Pons (tissue), 1 donor: ENCODE measurements around the gene PIP5K1B.
"Not testable (repeated sequence)": the region's sequence is repeated elsewhere in the genome, so short reads cannot be mapped to it uniquely, and the experiment has no call there.

ENCODE experiments used
- DNase-seq: peaks from one replicate; pipeline ENCODE4 v3.0.0-alpha.2; 2016; ENCODE audit warnings: low spot score

Gene PIP5K1B

GRCh38 chr9:69029535-69029934, 324.5 kb downstream of the PIP5K1B start:
- no peak for DNase-seq

- DNase-seq, result no peak
These were observed 326.0 kb downstream of the PIP5K1B start for GRCh38 chr9:69030851-69031645.

GRCh38 chr9:69034071-69034470, 329.0 kb downstream of the PIP5K1B start:
- no peak for DNase-seq

GRCh38 chr9:69035438-69036308, 330.6 kb downstream of the PIP5K1B start, which contains the start of gene FXN:
TSS of gene FXN (plus strand) at chr9:69035752. CDS start at chr9:69035783, 31 bp downstream.
- DNase-seq, result peak; percentile 57

- peak; percentile 17 for DNase-seq
These were observed 331.3 kb downstream of the PIP5K1B start for GRCh38 chr9:69036309-69036708.

- DNase-seq, result no peak
These were observed 331.8 kb downstream of the PIP5K1B start for GRCh38 chr9:69036799-69037198.

- DNase-seq, result no peak
These were observed 335.6 kb downstream of the PIP5K1B start for GRCh38 chr9:69040646-69041045.

- DNase-seq, result no peak
These were observed 339.5 kb downstream of the PIP5K1B start for GRCh38 chr9:69044240-69045219.

- no peak for DNase-seq
These were observed 340.8 kb downstream of the PIP5K1B start for GRCh38 chr9:69045821-69046220.

GRCh38 chr9:69046723-69047122, 341.7 kb downstream of the PIP5K1B start:
- DNase-seq, result no peak

GRCh38 chr9:69047371-69047770, 342.3 kb downstream of the PIP5K1B start:
- DNase-seq, result no peak

- DNase-seq, result no peak
These were observed 344.1 kb downstream of the PIP5K1B start for GRCh38 chr9:69049094-69049493.

GRCh38 chr9:69050936-69051335, 345.9 kb downstream of the PIP5K1B start:
- not testable (repeated sequence) for DNase-seq

- DNase-seq, result no peak
These were observed 349.9 kb downstream of the PIP5K1B start for GRCh38 chr9:69054989-69055388.

- DNase-seq, result no peak
These were observed 351.3 kb downstream of the PIP5K1B start for GRCh38 chr9:69056191-69056815.

- no peak for DNase-seq
These were observed 353.1 kb downstream of the PIP5K1B start for GRCh38 chr9:69058101-69058500.
